HepG2 (cell line): ENCODE data around the gene NUDT7. TPM values are rescaled to one million over a fixed set of nuclear protein-coding genes. Genes with fewer than 3 reads are reported as not detected.

Experiments
- ARID4A ChIP-seq: sonication (generic); formaldehyde crosslinking; IDR thresholded peaks from 2 replicates; pipeline ENCODE4 v1.5.0; 2020; ENCODE audit warnings: mild to moderate bottlenecking, missing genetic modification reagents, borderline replicate concordance
- ATAD3A ChIP-seq: sonication (generic); formaldehyde crosslinking; IDR thresholded peaks from 2 replicates; pipeline ENCODE4 v1.4.0; 2020; ENCODE audit warnings: missing genetic modification reagents
- CBX5 ChIP-seq: sonication (generic); formaldehyde crosslinking; IDR thresholded peaks from 2 replicates; pipeline ENCODE4 v1.4.0; 2020; ENCODE audit warnings: missing genetic modification reagents, borderline replicate concordance
- ETV5 ChIP-seq: IDR thresholded peaks from 2 replicates; pipeline ENCODE4 v1.6.1; 2018; ENCODE audit warnings: missing biosample characterization, missing genetic modification reagents, inconsistent platforms, borderline replicate concordance
- FOSL1 ChIP-seq: sonication (generic); formaldehyde crosslinking; IDR thresholded peaks from 2 replicates; pipeline ENCODE4 v1.9.0; 2021; ENCODE audit warnings: missing genetic modification reagents, borderline replicate concordance
- HBP1 ChIP-seq: IDR thresholded peaks from 2 replicates; pipeline ENCODE4 v1.6.1; 2016; ENCODE audit warnings: low read depth, control low read depth
- HOXA7 ChIP-seq: sonication (generic); formaldehyde crosslinking; IDR thresholded peaks from 2 replicates; pipeline ENCODE4 v1.8.1; 2022; ENCODE audit warnings: mild to moderate bottlenecking, missing genetic modification reagents, moderate library complexity
- KDM4B ChIP-seq: sonication (generic); formaldehyde crosslinking; IDR thresholded peaks from 2 replicates; pipeline ENCODE4 v1.4.0; 2020; ENCODE audit warnings: missing genetic modification reagents
- PCBP2 ChIP-seq: fragments of 200-400 bp; formaldehyde crosslinking; optimal IDR thresholded peaks from 2 replicates; pipeline ENCODE3; 2018; ENCODE audit warnings: low read length, low read depth; ENCODE audit not compliant: poor library complexity, severe bottlenecking
- RARA ChIP-seq: IDR thresholded peaks from 2 replicates; pipeline ENCODE4 v1.6.1; 2016; ENCODE audit warnings: missing genetic modification reagents, missing compliant biosample characterization
- SIX1 ChIP-seq: sonication (generic); formaldehyde crosslinking; IDR thresholded peaks from 2 replicates; pipeline ENCODE4 v1.4.0; 2020; ENCODE audit warnings: missing genetic modification reagents, borderline replicate concordance
- SYNCRIP ChIP-seq: fragments of 200-400 bp; formaldehyde crosslinking; IDR thresholded peaks from 2 replicates; pipeline ENCODE4 v1.6.1; 2018; ENCODE audit warnings: mild to moderate bottlenecking, low read depth, low read length; ENCODE audit not compliant: insufficient read depth
- ZBTB44 ChIP-seq: sonication (generic); formaldehyde crosslinking; IDR thresholded peaks from 2 replicates; pipeline ENCODE4 v1.4.0; 2020; ENCODE audit warnings: missing genetic modification reagents
- ZFP36 ChIP-seq: fragments of 150-350 bp; IDR thresholded peaks from 2 replicates; pipeline ENCODE4 v1.6.1; 2018; ENCODE audit warnings: borderline replicate concordance, low read length, low read depth; ENCODE audit not compliant: partially characterized antibody
- ZGPAT ChIP-seq: IDR thresholded peaks from 2 replicates; pipeline ENCODE4 v1.6.1; 2016; ENCODE audit warnings: mild to moderate bottlenecking
- ZNF367 ChIP-seq: sonication (generic); formaldehyde crosslinking; IDR thresholded peaks from 2 replicates; pipeline ENCODE4 v1.4.0; 2020; ENCODE audit warnings: missing genetic modification reagents, borderline replicate concordance
- ZNF878 ChIP-seq: sonication (generic); formaldehyde crosslinking; IDR thresholded peaks from 2 replicates; pipeline ENCODE4 v1.8.1; 2023; ENCODE audit warnings: mild to moderate bottlenecking, missing genetic modification reagents, moderate library complexity
- polyA plus RNA-seq, 8 experiments: library from polyadenylated mRNA; depleted of rRNA in 3 of 8; stranded (reverse) in 7 of 8; unstranded in 1 of 8; fragments of >200 nt; fragmentation: Illumina TruSeq in 4 of 8; extraction: Trizol in 4 of 8; gene quantifications; 2 replicates each; pipeline versions ENCODE4 v1.2.1 to v1.2.3, GENCODE V29; 2011 to 2016; ENCODE audit warnings: low read depth in 4 of 8, missing spikeins in 1 of 8, mixed read lengths in 1 of 8; ENCODE audit not compliant: insufficient read depth in 1 of 8
- total RNA-seq, 5 experiments: library from RNA; depleted of rRNA; stranded (reverse); fragments of >200 nt; fragmentation: Illumina TruSeq; extraction: Trizol; gene quantifications; 2 replicates each; pipeline ENCODE4 v1.2.3, GENCODE V29; 2016; ENCODE audit warnings: low read depth in 1 of 5
- TF ChIP-seq, protein P1 (sequence below): sonication (generic); formaldehyde crosslinking; IDR thresholded peaks from 2 replicates; pipeline ENCODE4 v1.8.0; 2022; ENCODE audit warnings: missing genetic modification reagents, mild to moderate bottlenecking, borderline replicate concordance

NUDT7 gene
- total and polyA plus RNA-seq, 2 of the 13 experiments (the other 11 are each of a cell fraction or from before 2014, with no cell fraction given), result 14.3 to 23.9 TPM

GRCh38 chr16:77749415-77749814 is 27.1 kb downstream of the NUDT7 start (continued):
- TF ChIP-seq ZGPAT (CRISPR knock-in tag) (no peak), ZBTB44 (CRISPR knock-in tag) (no peak), ZFP36 (no peak), KDM4B (CRISPR knock-in tag) (no peak), ZNF878 (no peak), ATAD3A (CRISPR knock-in tag) (no peak), PCBP2 (no peak), HOXA7 (CRISPR knock-in tag) (no peak), FOSL1 (no peak), RARA (CRISPR knock-in tag) (peak; percentile 73), SYNCRIP (no peak), ARID4A (peak; percentile 39; the same call in 1 of the 2 replicates), ETV5 (no peak), ZNF367 (CRISPR knock-in tag) (no peak), SIX1 (no peak), CBX5 (no peak), HBP1 (CRISPR knock-in tag) (no peak)
- TF ChIP-seq, protein P1, sequence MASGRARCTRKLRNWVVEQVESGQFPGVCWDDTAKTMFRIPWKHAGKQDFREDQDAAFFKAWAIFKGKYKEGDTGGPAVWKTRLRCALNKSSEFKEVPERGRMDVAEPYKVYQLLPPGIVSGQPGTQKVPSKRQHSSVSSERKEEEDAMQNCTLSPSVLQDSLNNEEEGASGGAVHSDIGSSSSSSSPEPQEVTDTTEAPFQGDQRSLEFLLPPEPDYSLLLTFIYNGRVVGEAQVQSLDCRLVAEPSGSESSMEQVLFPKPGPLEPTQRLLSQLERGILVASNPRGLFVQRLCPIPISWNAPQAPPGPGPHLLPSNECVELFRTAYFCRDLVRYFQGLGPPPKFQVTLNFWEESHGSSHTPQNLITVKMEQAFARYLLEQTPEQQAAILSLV, result no peak
